ENCODE results near the gene DSPP.
"Not testable (repeated sequence)": the region's sequence is repeated elsewhere in the genome, so short reads cannot be mapped to it uniquely, and the experiment has no call there.

Gene DSPP

DNA sequence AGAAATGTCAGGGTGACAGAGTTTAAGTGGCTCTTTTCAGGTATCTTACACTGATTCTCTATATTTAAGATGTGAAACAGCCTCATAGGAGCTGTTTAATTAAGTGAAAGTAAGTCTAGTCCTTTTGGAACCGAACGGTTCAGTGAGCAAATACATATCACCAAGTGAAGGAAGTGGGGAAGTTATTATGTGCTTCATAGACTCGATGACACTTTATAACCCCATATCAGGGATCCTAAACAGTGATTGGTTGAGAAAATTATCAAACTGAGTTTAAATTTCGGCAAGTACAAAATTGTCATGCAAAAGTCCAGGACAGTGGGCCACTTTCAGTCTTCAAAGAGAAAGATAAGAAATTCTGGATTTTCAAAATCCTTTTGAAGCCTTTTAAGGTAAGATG is at the start of gene DSPP:
Gene DSPP, plus strand, starts transcription at position 301 of the 400 bp plus-strand sequence. CDS start 2,380 bp downstream, outside the sequence.
- in situ Hi-C loops (cut with MboI; ENCODE audit: low sequenced_read_pairs) = no loop called here

DNA sequence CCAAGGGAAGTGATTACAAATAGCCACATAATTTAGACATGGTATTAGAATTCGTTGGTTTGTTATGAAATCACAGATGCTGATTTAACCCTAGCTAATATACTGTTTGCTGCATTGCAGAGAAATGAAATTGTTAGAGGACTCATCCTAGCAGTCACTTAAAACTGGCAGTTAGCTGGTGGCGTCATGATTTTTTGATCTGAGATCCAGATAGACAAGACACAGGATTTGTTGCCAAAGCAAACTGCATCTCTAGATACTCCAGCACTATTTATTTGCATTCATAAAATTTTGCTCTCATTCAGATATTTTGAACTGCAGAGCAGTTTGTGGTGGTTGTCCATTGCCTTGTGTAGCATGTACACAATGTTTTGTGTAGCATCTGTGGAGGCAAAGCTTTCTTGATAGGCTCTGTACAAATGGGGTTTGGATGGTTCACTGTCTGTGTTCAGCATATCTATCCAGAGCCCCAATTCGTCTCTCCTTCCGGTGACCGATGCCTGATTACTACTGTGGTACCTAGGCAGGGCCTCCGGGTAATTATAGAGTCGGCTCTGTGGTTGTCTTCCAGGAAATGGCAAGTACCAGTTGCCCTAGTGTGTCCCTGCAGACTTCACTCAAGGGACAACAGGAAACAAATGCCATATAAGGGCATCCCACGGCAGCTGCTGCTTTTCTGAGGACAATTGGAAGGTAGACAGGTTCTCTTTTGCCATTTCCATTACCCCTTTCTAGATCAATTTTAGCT is 49.1 kb upstream of the DSPP start:
- in situ Hi-C loops (cut with MboI; ENCODE audit: low sequenced_read_pairs) = no loop called here

DNA sequence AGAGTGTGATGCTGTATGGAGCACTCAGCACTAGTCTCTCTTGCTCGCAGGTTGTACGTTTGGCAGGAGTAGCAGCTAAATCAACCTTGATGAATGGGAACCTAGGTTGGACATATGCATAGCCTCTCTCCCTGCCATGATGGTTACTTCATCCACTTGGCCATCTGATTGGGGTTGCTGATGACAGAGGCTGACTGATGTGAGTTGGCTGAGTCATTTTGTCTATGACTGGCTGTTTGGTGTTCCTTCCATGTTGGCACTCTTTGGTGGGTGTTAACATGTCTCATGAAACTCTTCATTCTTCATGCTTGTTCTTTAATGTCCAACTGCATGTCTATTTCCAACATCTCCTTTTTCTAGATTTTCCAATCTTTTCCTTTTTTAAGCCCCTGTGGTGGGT is 47.5 kb upstream of the DSPP start:
- in situ Hi-C loops (cut with MboI; ENCODE audit: low sequenced_read_pairs) = no loop called here

GRCh38 chr4:87565746-87566145 is 42.6 kb upstream of the DSPP start:
- in situ Hi-C loops (cut with MboI; ENCODE audit: low sequenced_read_pairs) = no loop called here

DNA sequence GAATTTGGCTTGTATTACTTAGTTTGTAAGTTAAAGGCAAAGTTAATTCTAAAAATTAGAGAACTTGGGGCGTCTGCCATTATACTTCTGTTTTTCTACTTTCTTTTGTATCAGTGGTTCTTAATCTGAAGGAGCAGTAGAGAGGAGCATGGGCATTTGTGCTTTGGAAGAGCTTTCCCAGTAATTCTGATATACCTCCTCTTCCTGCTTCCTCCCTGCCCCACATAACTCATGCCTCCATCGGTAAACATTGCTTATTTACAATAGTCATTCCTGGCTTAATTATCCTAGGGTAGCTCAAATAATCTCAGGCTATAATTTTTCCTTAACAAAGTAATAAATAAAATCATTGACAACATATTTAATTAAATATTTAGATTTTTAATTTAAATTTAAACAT is 42.1 kb upstream of the DSPP start:
- in situ Hi-C loops (cut with MboI; ENCODE audit: low sequenced_read_pairs) = no loop called here

DNA sequence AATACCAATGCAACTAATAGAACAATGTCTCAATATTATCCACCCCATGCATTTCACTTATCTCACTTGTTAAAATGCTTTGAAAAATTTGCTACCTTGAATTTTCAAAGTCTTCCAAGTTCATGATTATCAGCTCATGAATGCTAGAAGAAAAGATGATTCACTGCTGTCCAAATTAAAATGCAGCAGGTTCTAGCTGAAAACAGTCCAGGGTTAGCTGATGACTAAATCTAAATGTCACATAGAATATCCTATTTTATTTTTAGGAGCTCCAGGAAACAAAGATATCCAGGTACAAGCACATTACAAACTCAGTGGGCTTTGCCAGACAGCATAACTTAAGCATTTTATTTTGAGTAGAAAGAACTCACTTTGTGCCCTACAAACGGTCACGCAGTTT is 41.1 kb upstream of the DSPP start:
- in situ Hi-C loops (cut with MboI; ENCODE audit: low sequenced_read_pairs) = no loop called here

- in situ Hi-C loops (cut with MboI; ENCODE audit: low sequenced_read_pairs) = no loop called here
Observed at GRCh38 chr4:87570290-87570805, 38.0 kb upstream of the DSPP start.

DNA sequence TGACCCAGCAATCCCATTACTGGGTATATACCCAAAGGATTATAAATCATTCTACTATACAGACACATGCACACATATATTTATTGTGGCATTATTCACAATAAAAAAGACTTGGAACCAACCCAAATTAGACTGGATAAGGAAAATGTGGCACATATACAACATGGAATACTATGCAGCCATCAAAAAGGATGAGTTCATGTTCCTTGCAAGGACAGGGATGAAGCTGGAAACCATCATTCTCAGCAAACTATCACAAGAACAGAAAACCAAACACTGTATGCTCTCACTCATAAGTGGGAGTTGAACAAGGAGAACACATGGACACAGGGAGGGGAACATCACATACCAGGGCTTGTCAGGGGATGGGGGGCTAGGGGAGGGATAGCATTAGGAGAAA is 34.0 kb upstream of the DSPP start:
- in situ Hi-C loops (cut with MboI; ENCODE audit: low sequenced_read_pairs) = not testable (repeated sequence)

DNA sequence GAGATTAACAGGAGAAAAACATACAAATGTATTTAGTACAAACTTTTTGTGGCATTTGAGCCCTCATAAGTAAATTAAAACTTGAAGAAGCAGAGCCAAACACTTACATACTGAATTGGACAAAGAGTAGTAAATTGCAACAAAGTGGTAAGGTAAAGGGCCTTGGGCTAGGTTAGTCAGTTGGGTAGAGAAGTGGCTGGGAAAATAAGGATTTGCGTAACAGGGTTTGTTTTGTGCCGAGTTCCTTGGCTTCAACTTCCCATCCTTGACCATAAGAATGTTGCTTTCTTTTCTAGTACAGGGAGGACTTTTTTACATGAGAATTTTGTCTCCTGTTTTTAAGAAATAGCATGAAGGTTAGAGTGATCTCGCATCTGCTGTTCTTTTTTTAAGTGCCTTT is 33.3 kb upstream of the DSPP start:
- in situ Hi-C loops (cut with MboI; ENCODE audit: low sequenced_read_pairs) = no loop called here

DNA sequence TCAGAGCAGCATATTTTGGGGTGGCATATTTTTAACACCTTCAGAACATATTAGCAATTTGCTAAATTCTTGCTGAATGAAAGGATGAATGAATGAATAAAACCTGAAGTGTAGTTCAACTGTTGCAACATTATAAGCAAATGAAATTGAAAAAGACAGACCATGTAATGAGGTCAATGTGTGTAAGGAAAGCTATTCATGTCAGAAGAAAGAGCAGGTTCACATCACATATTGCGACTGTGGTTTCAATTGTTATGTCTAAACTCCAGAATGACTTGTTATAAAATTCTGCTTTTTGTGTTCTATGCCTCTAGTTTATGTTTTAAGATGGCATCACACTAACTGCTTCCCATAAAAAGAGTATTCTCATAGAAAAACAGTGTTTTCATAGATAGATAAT is 32.9 kb upstream of the DSPP start:
- in situ Hi-C loops (cut with MboI; ENCODE audit: low sequenced_read_pairs) = no loop called here

GRCh38 chr4:87575983-87576382 is 32.3 kb upstream of the DSPP start:
- in situ Hi-C loops (cut with MboI; ENCODE audit: low sequenced_read_pairs) = no loop called here

GRCh38 chr4:87579478-87579877 is 28.9 kb upstream of the DSPP start:
- in situ Hi-C loops (cut with MboI; ENCODE audit: low sequenced_read_pairs) = no loop called here

DNA sequence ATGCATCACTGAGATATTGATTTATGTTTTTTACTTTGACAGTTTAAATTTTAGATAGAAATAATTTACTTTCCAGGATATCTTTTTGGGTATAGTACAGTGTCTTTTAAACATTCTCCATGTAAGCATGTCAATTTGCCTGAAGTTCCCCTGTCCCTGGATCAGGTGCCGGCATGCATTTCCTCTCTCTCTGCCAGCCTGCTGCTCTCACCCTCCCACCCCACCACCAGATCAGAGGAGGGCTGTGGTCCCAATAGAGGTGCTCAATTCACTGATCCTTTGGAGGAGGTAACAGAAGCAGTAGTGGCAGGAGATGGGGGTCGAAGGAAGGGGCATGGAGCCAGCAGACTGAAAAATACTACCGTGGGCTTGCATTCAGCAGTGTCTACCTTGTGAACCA is 28.3 kb upstream of the DSPP start:
- in situ Hi-C loops (cut with MboI; ENCODE audit: low sequenced_read_pairs) = no loop called here

DNA sequence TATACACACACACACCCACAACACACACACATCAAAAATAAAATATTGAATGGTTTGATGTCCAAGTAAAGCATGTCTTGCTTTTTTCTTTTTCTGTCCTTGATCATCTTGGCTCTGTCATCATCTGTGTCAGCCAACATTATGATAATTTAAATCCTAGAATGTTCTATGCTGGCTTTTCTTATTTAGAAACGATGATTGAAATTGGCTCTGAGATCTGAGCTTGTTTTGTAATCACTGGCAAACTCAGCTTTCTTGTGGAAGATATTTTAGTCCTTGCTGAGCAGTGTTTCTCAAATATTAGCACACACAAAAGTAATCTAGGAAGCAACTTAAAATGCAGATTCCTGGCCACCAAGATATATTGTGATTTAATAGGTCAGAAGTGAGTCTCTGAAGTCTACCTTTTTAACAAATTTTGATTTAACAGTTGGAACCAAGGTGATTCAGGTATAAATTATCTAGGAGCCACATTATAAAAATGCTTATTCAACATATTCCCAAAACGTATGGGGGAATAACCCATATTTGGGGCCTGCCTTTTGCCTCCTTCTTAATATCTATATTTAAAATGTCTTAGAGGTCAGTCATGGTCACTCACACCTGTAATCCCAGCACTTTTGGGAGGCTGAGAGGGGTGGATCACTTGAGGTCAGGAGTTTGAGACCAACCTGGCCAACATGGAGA is 24.0 kb upstream of the DSPP start:
- in situ Hi-C loops (cut with MboI; ENCODE audit: low sequenced_read_pairs) = no loop called here

GRCh38 chr4:87589531-87589930 is 18.8 kb upstream of the DSPP start:
- in situ Hi-C loops (cut with MboI; ENCODE audit: low sequenced_read_pairs) = no loop called here

- in situ Hi-C loops (cut with MboI; ENCODE audit: low sequenced_read_pairs) = no loop called here
Observed at GRCh38 chr4:87592124-87592523, 16.2 kb upstream of the DSPP start.

GRCh38 chr4:87601361-87601760 is 7.0 kb upstream of the DSPP start:
- in situ Hi-C loops (cut with MboI; ENCODE audit: low sequenced_read_pairs) = no loop called here

- in situ Hi-C loops (cut with MboI; ENCODE audit: low sequenced_read_pairs) = no loop called here
Observed at GRCh38 chr4:87614292-87614890, 6.1 kb downstream of the DSPP start.

GRCh38 chr4:87616268-87616667 is 7.9 kb downstream of the DSPP start:
- in situ Hi-C loops (cut with MboI; ENCODE audit: low sequenced_read_pairs) = no loop called here

GRCh38 chr4:87620086-87620485 is 11.8 kb downstream of the DSPP start:
- in situ Hi-C loops (cut with MboI; ENCODE audit: low sequenced_read_pairs) = no loop called here

DNA sequence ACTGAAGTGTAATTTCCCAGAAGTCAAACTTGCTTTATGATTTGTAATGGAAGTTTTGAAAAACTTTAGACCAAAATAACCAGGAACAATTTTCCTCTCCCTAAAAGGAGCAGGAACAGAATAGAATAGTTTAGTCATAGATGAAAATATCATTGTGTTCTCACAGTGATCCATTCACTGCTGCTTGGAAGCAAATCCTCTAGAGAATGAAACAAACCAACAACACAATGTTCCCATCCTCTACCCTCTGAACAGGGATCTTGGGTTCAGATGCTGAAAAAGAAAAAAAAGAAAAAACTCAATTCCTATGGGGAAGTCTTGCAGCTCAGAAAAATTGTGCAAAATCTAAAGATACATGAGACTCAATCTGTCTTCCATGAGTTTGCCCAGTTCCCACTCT is 12.2 kb downstream of the DSPP start:
- in situ Hi-C loops (cut with MboI; ENCODE audit: low sequenced_read_pairs) = no loop called here

DNA sequence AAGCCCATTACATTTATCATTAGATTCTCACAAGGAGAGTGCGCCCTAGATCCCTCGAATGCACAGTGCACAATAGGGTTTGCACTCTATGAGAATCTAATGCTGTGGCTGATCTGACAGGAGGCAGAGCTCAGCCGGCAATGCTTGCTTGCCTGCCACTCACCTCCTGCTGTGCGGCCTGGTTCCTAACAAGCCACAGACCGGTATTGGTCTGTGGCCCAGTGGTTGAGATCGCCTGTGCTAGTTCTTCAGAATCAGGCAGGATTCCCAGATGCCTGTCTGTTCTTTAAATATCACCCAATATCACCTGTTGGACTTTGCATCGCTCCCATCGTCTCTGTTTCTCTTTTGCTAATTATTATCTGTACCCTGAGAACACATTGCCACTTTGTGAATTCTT is 14.0 kb downstream of the DSPP start:
- in situ Hi-C loops (cut with MboI; ENCODE audit: low sequenced_read_pairs) = no loop called here

All from HL-60/S4 treated with retinoic acid at 250 ng/mL for 4 days and 3 days (cell line).